Left ventricle myocardium inferior (tissue), 1 donor: ENCODE data around the gene RER1. TPM values are rescaled to one million over a fixed set of nuclear protein-coding genes. Genes with fewer than 3 reads are reported as not detected.

Experiments
- DNase-seq: peaks from one replicate; pipeline ENCODE4 v3.0.0-alpha.2; 2020
- H3K27ac ChIP-seq: fragments of 200-600 bp; replicated peaks from 2 replicates; pipeline ENCODE4 v1.8.0; 2021
- H3K27me3 ChIP-seq: fragments of 200-600 bp; 2 replicates; pipeline ENCODE4 v1.8.0; 2021; ENCODE audit warnings: low read depth
- H3K36me3 ChIP-seq: fragments of 200-600 bp; 2 replicates; pipeline ENCODE4 v1.8.0; 2021
- H3K4me1 ChIP-seq: fragments of 200-600 bp; 2 replicates; pipeline ENCODE4 v1.8.0; 2021
- H3K4me3 ChIP-seq: fragments of 200-600 bp; 2 replicates; pipeline ENCODE4 v1.8.0; 2021; ENCODE audit warnings: mild to moderate bottlenecking, moderate library complexity
- H3K9me3 ChIP-seq: fragments of 200-600 bp; replicated peaks from 2 replicates; pipeline ENCODE4 v1.8.0; 2021
- intact Hi-C: fragments of 100-400 bp; cut with micrococcal nuclease; formaldehyde crosslinking; loops from one replicate; pipeline ENCODE4 v1.11.0; 2022
- total RNA-seq: library from RNA; stranded (reverse); fragmentation: NEBNext Ultra II Directional; extraction: Animal tissue kit (Norgen Biotek cat#: 25700); gene quantifications from one replicate; pipeline ENCODE4 v1.2.1, GENCODE V29; 2021
- TF ChIP-seq, protein P1 (sequence below): fragments of 200-600 bp; IDR thresholded peaks from 2 replicates; pipeline ENCODE4 v1.8.0; 2021; ENCODE audit warnings: antibody characterized with exemption, mild to moderate bottlenecking, borderline replicate concordance
- donor health status: DM: no; HTN: yes; CAD: no; lungs with severe emphysema.

The RER1 gene
- total RNA-seq, 1 donor from 2014 or later: 80.5 TPM

DNA sequence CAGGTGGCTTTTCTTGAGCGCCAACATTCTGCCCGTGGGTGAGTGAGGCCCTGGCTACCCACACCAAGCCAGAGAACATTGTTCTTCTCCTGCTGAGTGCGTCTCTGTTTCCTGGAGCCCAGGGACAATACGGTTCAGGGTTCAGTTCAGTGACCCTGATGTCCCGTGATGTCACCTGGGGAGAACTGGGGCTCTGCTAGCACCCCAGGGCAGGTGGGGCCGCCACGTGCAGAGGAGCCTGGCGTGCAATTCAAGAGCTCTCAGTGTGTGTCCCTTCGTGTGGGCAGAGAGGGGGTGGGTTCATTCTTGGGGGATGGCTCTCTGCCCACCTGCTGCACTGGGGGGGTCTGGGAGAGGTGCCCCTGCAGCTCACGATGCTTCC lies 38.9 kb downstream of the RER1 start:
- H3K4me3 ChIP-seq: no peak overlapping the region
- peaks cover 10% of the 10 kb centered on the region for H3K9me3 ChIP-seq
- peaks cover 99% of the 10 kb centered on the region for H3K27me3 ChIP-seq
- no peaks in the 10 kb centered on the region for H3K36me3 ChIP-seq
- TF ChIP-seq, protein P1, sequence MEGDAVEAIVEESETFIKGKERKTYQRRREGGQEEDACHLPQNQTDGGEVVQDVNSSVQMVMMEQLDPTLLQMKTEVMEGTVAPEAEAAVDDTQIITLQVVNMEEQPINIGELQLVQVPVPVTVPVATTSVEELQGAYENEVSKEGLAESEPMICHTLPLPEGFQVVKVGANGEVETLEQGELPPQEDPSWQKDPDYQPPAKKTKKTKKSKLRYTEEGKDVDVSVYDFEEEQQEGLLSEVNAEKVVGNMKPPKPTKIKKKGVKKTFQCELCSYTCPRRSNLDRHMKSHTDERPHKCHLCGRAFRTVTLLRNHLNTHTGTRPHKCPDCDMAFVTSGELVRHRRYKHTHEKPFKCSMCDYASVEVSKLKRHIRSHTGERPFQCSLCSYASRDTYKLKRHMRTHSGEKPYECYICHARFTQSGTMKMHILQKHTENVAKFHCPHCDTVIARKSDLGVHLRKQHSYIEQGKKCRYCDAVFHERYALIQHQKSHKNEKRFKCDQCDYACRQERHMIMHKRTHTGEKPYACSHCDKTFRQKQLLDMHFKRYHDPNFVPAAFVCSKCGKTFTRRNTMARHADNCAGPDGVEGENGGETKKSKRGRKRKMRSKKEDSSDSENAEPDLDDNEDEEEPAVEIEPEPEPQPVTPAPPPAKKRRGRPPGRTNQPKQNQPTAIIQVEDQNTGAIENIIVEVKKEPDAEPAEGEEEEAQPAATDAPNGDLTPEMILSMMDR: no peak
- H3K27ac ChIP-seq: no peak overlapping the region
- no peak for DNase-seq
- no peaks in the 10 kb centered on the region for H3K4me1 ChIP-seq
- intact Hi-C loops: no loop called here

DNA sequence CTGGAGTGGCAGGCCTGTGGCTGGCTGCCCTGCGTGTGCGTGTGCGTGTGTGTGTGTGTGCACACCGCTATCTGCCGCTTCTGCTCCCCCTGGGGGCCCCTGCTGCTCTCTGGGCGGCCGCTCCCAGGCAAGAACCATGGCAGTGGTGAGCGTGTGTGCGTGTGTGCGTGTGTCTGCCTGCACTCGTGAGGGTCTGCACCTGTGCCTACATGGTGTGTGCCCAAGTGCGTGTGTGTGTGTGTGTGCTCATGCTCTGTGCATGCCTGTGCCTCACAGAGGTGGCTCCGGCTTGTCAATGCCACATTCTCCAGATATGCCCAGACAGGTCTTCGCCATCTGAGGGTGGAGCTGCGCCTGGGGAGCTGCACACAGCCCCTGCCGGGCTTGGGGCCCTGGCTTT lies 39.5 kb downstream of the RER1 start:
- Histone ChIP-seq H3K27ac (no peak overlapping the region), H3K4me1 (no peaks in the 10 kb centered on the region), H3K9me3 (peaks cover 10% of the 10 kb centered on the region), H3K4me3 (no peak overlapping the region), H3K27me3 (peaks cover 96% of the 10 kb centered on the region), H3K36me3 (no peaks in the 10 kb centered on the region)
- TF ChIP-seq, protein P1: no peak
- intact Hi-C loops: no loop called here
- no peak for DNase-seq

DNA sequence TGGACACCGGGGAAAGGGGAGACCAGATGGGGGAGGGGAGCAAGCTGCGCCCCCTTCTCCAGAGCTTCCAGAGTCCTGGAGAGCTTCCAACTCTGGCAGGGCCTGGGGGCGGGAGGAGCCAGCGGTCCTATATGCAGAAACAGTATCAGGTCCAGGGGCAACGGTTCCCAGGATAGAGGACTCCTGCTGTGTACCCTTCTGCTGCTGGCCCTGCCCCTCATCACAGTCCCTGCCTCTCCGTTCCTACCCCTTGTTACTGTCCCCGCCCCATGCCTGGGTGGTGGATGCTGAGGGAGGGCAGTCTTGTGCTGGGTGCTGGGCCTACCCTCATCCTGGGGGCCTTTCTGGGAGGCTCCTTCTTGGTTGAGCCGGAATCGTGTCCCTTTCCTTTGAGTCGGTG lies 39.9 kb downstream of the RER1 start:
- no peaks in the 10 kb centered on the region for H3K4me1 ChIP-seq
- H3K36me3 ChIP-seq: no peaks in the 10 kb centered on the region
- TF ChIP-seq, protein P1: no peak
- intact Hi-C loops: no loop called here
- no peak overlapping the region for H3K4me3 ChIP-seq
- DNase-seq: no peak
- H3K27ac ChIP-seq: no peak overlapping the region
- H3K9me3 ChIP-seq: peaks cover 10% of the 10 kb centered on the region
- peaks cover 92% of the 10 kb centered on the region for H3K27me3 ChIP-seq

DNA sequence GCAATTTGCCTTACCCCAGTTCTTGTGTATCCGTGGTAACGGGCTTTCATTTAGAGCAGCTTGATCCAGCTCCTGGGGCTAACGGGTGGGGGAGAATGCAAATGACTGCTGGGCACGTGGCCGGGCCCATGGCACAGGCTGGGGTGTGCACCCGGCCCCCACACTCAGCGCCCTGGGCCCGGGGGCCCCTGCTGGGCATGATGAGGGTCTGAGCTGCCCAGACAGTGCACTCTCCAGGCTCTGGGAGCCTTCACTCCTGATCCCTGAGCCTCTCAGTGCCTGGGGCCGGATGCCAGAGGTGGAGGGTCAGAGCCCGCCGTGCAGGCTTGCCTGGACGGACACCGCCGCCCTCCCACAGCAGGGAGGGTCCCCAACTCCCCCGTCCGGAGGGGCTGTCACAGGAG lies 40.8 kb downstream of the RER1 start:
- intact Hi-C loops: no loop called here
- TF ChIP-seq, protein P1: no peak
- DNase-seq: no peak
- Histone ChIP-seq H3K27me3 (peaks cover 89% of the 10 kb centered on the region), H3K4me1 (no peaks in the 10 kb centered on the region), H3K4me3 (no peak overlapping the region), H3K27ac (no peak overlapping the region), H3K36me3 (no peaks in the 10 kb centered on the region), H3K9me3 (peaks cover 10% of the 10 kb centered on the region)

DNA sequence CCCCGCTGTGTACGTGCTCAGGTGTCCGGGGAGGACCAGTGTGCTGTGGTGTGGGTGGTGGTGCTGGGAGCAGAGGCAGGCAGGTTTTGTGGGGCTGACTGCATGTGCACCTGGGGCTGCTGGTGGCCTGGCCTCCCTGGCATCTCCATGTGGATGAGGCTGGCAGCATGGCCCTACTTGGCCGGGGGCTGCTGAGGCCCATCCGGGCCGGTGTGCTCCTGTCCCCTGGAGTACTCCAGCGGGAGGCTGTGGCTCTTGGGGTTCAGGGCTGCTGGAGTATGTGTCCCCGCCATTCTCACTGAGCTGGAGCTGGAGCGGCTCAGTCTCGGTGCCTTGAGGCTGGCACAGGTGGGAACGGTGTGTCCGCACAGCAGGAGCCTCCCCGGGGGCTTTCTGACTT lies 41.6 kb downstream of the RER1 start:
- Histone ChIP-seq H3K9me3 (peaks cover 10% of the 10 kb centered on the region), H3K4me1 (no peaks in the 10 kb centered on the region), H3K27ac (no peak overlapping the region), H3K27me3 (peaks cover 87% of the 10 kb centered on the region), H3K36me3 (no peaks in the 10 kb centered on the region), H3K4me3 (no peak overlapping the region)
- TF ChIP-seq, protein P1: no peak
- intact Hi-C loops: no loop called here
- DNase-seq: no peak
